Fibroblast of the conjunctiva (primary cell): Measurements from ENCODE around the gene PCDHB15.

Experiments used
- DNase-seq: peaks from one replicate; pipeline ENCODE4 v3.0.0-alpha.2; 2010; ENCODE audit warnings: low read depth

The PCDHB15 gene

GRCh38 chr5:141250576-141250975 is 5.4 kb downstream of the PCDHB15 start:
- no peak for DNase-seq

GRCh38 chr5:141258464-141258863 is 13.3 kb downstream of the PCDHB15 start:
- no peak for DNase-seq

- DNase-seq, result no peak
Measured at GRCh38 chr5:141258948-141259347, 13.8 kb downstream of the PCDHB15 start.

- no peak for DNase-seq
Measured at GRCh38 chr5:141260458-141261237, 15.5 kb downstream of the PCDHB15 start.

- DNase-seq, result no peak
Measured at GRCh38 chr5:141261238-141261546, 16.0 kb downstream of the PCDHB15 start.

- DNase-seq, result no peak
Measured at GRCh38 chr5:141269195-141269594, 24.0 kb downstream of the PCDHB15 start.

GRCh38 chr5:141272906-141273305 is 27.7 kb downstream of the PCDHB15 start:
- no peak for DNase-seq

- no peak for DNase-seq
Measured at GRCh38 chr5:141298376-141298775, 53.2 kb downstream of the PCDHB15 start.
